Dendritic cell treated with granulocyte-macrophage colony-stimulating factor and Interleukin-4, amounts not matched to agents 40 ng/mL and 50 ng/mL, for 4 days (primary cell): ENCODE results near the gene TMA7B.
"Not testable (repeated sequence)": the region's sequence is repeated elsewhere in the genome, so short reads cannot be mapped to it uniquely, and the experiment has no call there.

Source experiments
- H3K27ac Mint-ChIP-seq: one replicate; pipeline ENCODE4 v1.8.0; 2022; ENCODE audit warnings: mild to moderate bottlenecking, mixed read lengths
- H3K27me3 Mint-ChIP-seq: one replicate; pipeline ENCODE4 v1.8.0; 2022; ENCODE audit warnings: mild to moderate bottlenecking, mixed read lengths
- H3K36me3 Mint-ChIP-seq: one replicate; pipeline ENCODE4 v1.8.0; 2022; ENCODE audit warnings: low read depth, mixed read lengths
- H3K4me1 Mint-ChIP-seq: one replicate; pipeline ENCODE4 v1.8.0; 2022; ENCODE audit warnings: low read depth, mixed read lengths
- H3K4me3 Mint-ChIP-seq: one replicate; pipeline ENCODE4 v1.8.0; 2022; ENCODE audit warnings: mild to moderate bottlenecking, moderate library complexity, mixed read lengths
- H3K9me3 Mint-ChIP-seq: one replicate; pipeline ENCODE4 v1.8.0; 2022; ENCODE audit warnings: mixed read lengths
- intact Hi-C: fragments of 100-400 bp; cut with micrococcal nuclease; formaldehyde crosslinking; loops from one replicate; pipeline ENCODE4 v1.15.0; 2022

The TMA7B gene

GRCh38 chr22:39990686-39991085 lies 30.5 kb downstream of the TMA7B start:
- Mint-ChIP-seq H3K9me3 (no peaks in the 10 kb centered on the region), H3K27me3 (peaks cover 78% of the 10 kb centered on the region), H3K4me3 (no peak overlapping the region), H3K36me3 (no peaks in the 10 kb centered on the region), H3K4me1 (no peaks in the 10 kb centered on the region), H3K27ac (no peak overlapping the region)
- intact Hi-C loops: no loop called here

GRCh38 chr22:39991159-39991860 lies 31.1 kb downstream of the TMA7B start:
- no peak overlapping the region for H3K4me3 Mint-ChIP-seq
- intact Hi-C loops: no loop called here
- H3K27me3 Mint-ChIP-seq: peaks cover 78% of the 10 kb centered on the region
- H3K36me3 Mint-ChIP-seq: no peaks in the 10 kb centered on the region
- no peaks in the 10 kb centered on the region for H3K4me1 Mint-ChIP-seq
- H3K9me3 Mint-ChIP-seq: no peaks in the 10 kb centered on the region
- H3K27ac Mint-ChIP-seq: no peak overlapping the region

- H3K9me3 Mint-ChIP-seq: no peaks in the 10 kb centered on the region
- H3K27me3 Mint-ChIP-seq: peaks cover 82% of the 10 kb centered on the region
Observed at GRCh38 chr22:39992088-39992826, 32.1 kb downstream of the TMA7B start.

GRCh38 chr22:39992894-39993293 lies 32.7 kb downstream of the TMA7B start:
- peaks cover 84% of the 10 kb centered on the region for H3K27me3 Mint-ChIP-seq
- H3K27ac Mint-ChIP-seq, H3K36me3 Mint-ChIP-seq, H3K9me3 Mint-ChIP-seq, H3K4me3 Mint-ChIP-seq, intact Hi-C loops, H3K4me1 Mint-ChIP-seq: not testable (repeated sequence)

More at GRCh38 chr22:39992088-39992826, 32.1 kb downstream of the TMA7B start:
- intact Hi-C loops: no loop called here
- H3K4me1 Mint-ChIP-seq: no peaks in the 10 kb centered on the region
- H3K4me3 Mint-ChIP-seq: no peak overlapping the region
- no peaks in the 10 kb centered on the region for H3K36me3 Mint-ChIP-seq
- no peak overlapping the region for H3K27ac Mint-ChIP-seq

- intact Hi-C loops: no loop called here
- Mint-ChIP-seq H3K27ac (no peak overlapping the region), H3K4me3 (no peak overlapping the region), H3K27me3 (peaks cover 83% of the 10 kb centered on the region), H3K9me3 (no peaks in the 10 kb centered on the region), H3K4me1 (no peaks in the 10 kb centered on the region), H3K36me3 (no peaks in the 10 kb centered on the region)
Observed at GRCh38 chr22:39994041-39994565, 33.9 kb downstream of the TMA7B start.

- Mint-ChIP-seq H3K9me3 (no peaks in the 10 kb centered on the region), H3K36me3 (no peaks in the 10 kb centered on the region), H3K27ac (no peak within 1 kb of the TSS), H3K4me1 (no peaks in the 10 kb centered on the region), H3K27me3 (peaks cover 83% of the 10 kb centered on the region), H3K4me3 (no peak within 1 kb of the TSS)
- intact Hi-C loops: no loop called here
Observed at GRCh38 chr22:39994566-39995392, 34.6 kb downstream of the TMA7B start, which contains the start of gene FAM83F. Gene FAM83F (plus strand): TSS chr22:39994954. CDS start chr22:39995043, 89 bp downstream.

GRCh38 chr22:39995393-39996252 lies 35.4 kb downstream of the TMA7B start:
- Mint-ChIP-seq H3K4me3 (no peak overlapping the region), H3K27me3 (peaks cover 86% of the 10 kb centered on the region), H3K9me3 (no peaks in the 10 kb centered on the region), H3K27ac (no peak overlapping the region), H3K4me1 (no peaks in the 10 kb centered on the region), H3K36me3 (no peaks in the 10 kb centered on the region)
- intact Hi-C loops: no loop called here

- intact Hi-C loops: no loop called here
- H3K27me3 Mint-ChIP-seq: peaks cover 93% of the 10 kb centered on the region
- peaks cover 1% of the 10 kb centered on the region for H3K4me1 Mint-ChIP-seq
- no peaks in the 10 kb centered on the region for H3K9me3 Mint-ChIP-seq
- H3K4me3 Mint-ChIP-seq: no peak overlapping the region
- no peak overlapping the region for H3K27ac Mint-ChIP-seq
- no peaks in the 10 kb centered on the region for H3K36me3 Mint-ChIP-seq
Observed at GRCh38 chr22:39996732-39997131, 36.5 kb downstream of the TMA7B start.

- peaks cover 93% of the 10 kb centered on the region for H3K27me3 Mint-ChIP-seq
- intact Hi-C loops: no loop called here
- H3K27ac Mint-ChIP-seq: no peak overlapping the region
- H3K4me1 Mint-ChIP-seq: peaks cover 8% of the 10 kb centered on the region
- no peaks in the 10 kb centered on the region for H3K36me3 Mint-ChIP-seq
- H3K9me3 Mint-ChIP-seq: no peaks in the 10 kb centered on the region
- no peak overlapping the region for H3K4me3 Mint-ChIP-seq
Observed at GRCh38 chr22:39997421-39997820, 37.2 kb downstream of the TMA7B start.

- Mint-ChIP-seq H3K9me3 (no peaks in the 10 kb centered on the region), H3K4me1 (peaks cover 10% of the 10 kb centered on the region), H3K4me3 (no peak overlapping the region), H3K36me3 (no peaks in the 10 kb centered on the region), H3K27ac (no peak overlapping the region), H3K27me3 (peaks cover 93% of the 10 kb centered on the region)
- intact Hi-C loops: no loop called here
Observed at GRCh38 chr22:39997939-39998726, 37.9 kb downstream of the TMA7B start.

GRCh38 chr22:39999144-39999757 lies 39.1 kb downstream of the TMA7B start:
- Mint-ChIP-seq H3K4me3 (no peak overlapping the region), H3K36me3 (no peaks in the 10 kb centered on the region), H3K27me3 (peaks cover 84% of the 10 kb centered on the region), H3K9me3 (no peaks in the 10 kb centered on the region), H3K27ac (no peak overlapping the region), H3K4me1 (peaks cover 10% of the 10 kb centered on the region)
- intact Hi-C loops: no loop called here

GRCh38 chr22:40000171-40000570 lies 40.0 kb downstream of the TMA7B start:
- Mint-ChIP-seq H3K36me3 (no peaks in the 10 kb centered on the region), H3K9me3 (no peaks in the 10 kb centered on the region), H3K27ac (no peak overlapping the region), H3K4me3 (no peak overlapping the region), H3K4me1 (peaks cover 10% of the 10 kb centered on the region), H3K27me3 (peaks cover 85% of the 10 kb centered on the region)
- intact Hi-C loops: loop anchor here (10.0 kb wide), 1 partner anchor 55 kb away; no protein-coding TSS in a partner anchor
